OCI-LY3 (cell line): ENCODE results near the gene IL4.

Source experiments
- H2AFZ ChIP-seq: fragments of 200-600, 300-600 bp; shearing (Covaris generic); 2 replicates; pipeline ENCODE4 v1.6.0; 2014; ENCODE audit warnings: antibody characterized with exemption, low read depth, low read length
- H3K27ac ChIP-seq: fragments of 200-600, 300-600 bp; sonication (generic); 2 replicates; pipeline ENCODE4 v1.5.1; 2014; ENCODE audit warnings: mild to moderate bottlenecking, low read length, moderate library complexity, mixed read lengths
- H3K27me3 ChIP-seq: fragments of 200-600, 300-600 bp; sonication (generic); 2 replicates; pipeline ENCODE4 v1.6.1; 2014; ENCODE audit warnings: low read depth, low read length, mixed read lengths
- H3K36me3 ChIP-seq: fragments of 200-600, 300-600 bp; sonication (generic); replicated peaks from 2 replicates; pipeline ENCODE3; 2014; ENCODE audit warnings: low read depth, low read length, mixed read lengths
- H3K4me1 ChIP-seq: fragments of 300-600, 200-600 bp; sonication (generic); 2 replicates; pipeline ENCODE4 v1.6.1; 2014; ENCODE audit warnings: low read length, mixed read lengths
- H3K4me2 ChIP-seq: fragments of 200-600, 300-600 bp; sonication (generic); 2 replicates; pipeline ENCODE4 v1.6.1; 2014; ENCODE audit warnings: low read length, mixed read lengths
- H3K4me3 ChIP-seq: fragments of 300-600, 200-600 bp; sonication (generic); 2 replicates; pipeline ENCODE4 v1.5.1; 2014; ENCODE audit warnings: antibody characterized with exemption, mild to moderate bottlenecking, low read length, moderate library complexity
- H3K79me2 ChIP-seq: fragments of 300-600, 200-600 bp; shearing (Covaris generic); 2 replicates; pipeline ENCODE4 v1.6.1; 2014; ENCODE audit warnings: mild to moderate bottlenecking, low read length, mixed read lengths
- H3K9ac ChIP-seq: fragments of 300-600, 200-600 bp; shearing (Covaris generic); 2 replicates; pipeline ENCODE4 v1.6.0; 2014; ENCODE audit warnings: mild to moderate bottlenecking, low read length, moderate library complexity
- H3K9me3 ChIP-seq: fragments of 200-600, 300-600 bp; shearing (Covaris generic); 2 replicates; pipeline ENCODE4 v1.6.1; 2014; ENCODE audit warnings: low read length, mixed read lengths; ENCODE audit not compliant: insufficient read depth
- H4K20me1 ChIP-seq: fragments of 200-600, 300-600 bp; sonication (generic); 2 replicates; pipeline ENCODE4 v1.6.1; 2016; ENCODE audit warnings: low read length, mixed read lengths; ENCODE audit not compliant: insufficient read depth
- CTCF ChIP-seq: fragments of 200-600, 300-600 bp; sonication (generic); IDR thresholded peaks from 2 replicates; pipeline ENCODE4 v1.5.1; 2014; ENCODE audit warnings: antibody characterized with exemption, low read length, low read depth
- EZH2phosphoT487 ChIP-seq: fragments of 200-600 bp; shearing (Covaris generic); IDR thresholded peaks from 2 replicates; pipeline ENCODE4 v1.6.1; 2018; ENCODE audit warnings: antibody characterized with exemption, mixed run types, low read depth

IL4 gene

GRCh38 chr5:132647473-132647872 lies 26.3 kb upstream of the IL4 start:
- Histone ChIP-seq H3K9ac (no peak overlapping the region), H4K20me1 (no peaks in the 10 kb centered on the region), H3K27ac (no peak overlapping the region), H3K4me3 (no peak overlapping the region), H3K4me1 (no peaks in the 10 kb centered on the region), H3K4me2 (no peak overlapping the region), H3K36me3 (peaks cover 19% of the 10 kb centered on the region), H3K9me3 (no peaks in the 10 kb centered on the region; the same call in 1 of the 2 replicates), H3K79me2 (no peaks in the 10 kb centered on the region), H3K27me3 (no peaks in the 10 kb centered on the region), H2AFZ (no peak overlapping the region)
- TF ChIP-seq EZH2phosphoT487 (no peak), CTCF (no peak)

- no peaks in the 10 kb centered on the region; the same call in 1 of the 2 replicates for H3K9me3 ChIP-seq
- no peaks in the 10 kb centered on the region for H3K27me3 ChIP-seq
- TF ChIP-seq CTCF (no peak), EZH2phosphoT487 (no peak)
- H3K36me3 ChIP-seq: peaks cover 14% of the 10 kb centered on the region
- H3K9ac ChIP-seq: no peak overlapping the region
- H3K4me3 ChIP-seq: no peak overlapping the region
- H4K20me1 ChIP-seq: no peaks in the 10 kb centered on the region
- H3K27ac ChIP-seq: no peak overlapping the region
- H2AFZ ChIP-seq: no peak overlapping the region
- no peaks in the 10 kb centered on the region for H3K79me2 ChIP-seq
- no peaks in the 10 kb centered on the region for H3K4me1 ChIP-seq
- no peak overlapping the region for H3K4me2 ChIP-seq
These were observed 25.4 kb upstream of the IL4 start for GRCh38 chr5:132648355-132648754.

DNA sequence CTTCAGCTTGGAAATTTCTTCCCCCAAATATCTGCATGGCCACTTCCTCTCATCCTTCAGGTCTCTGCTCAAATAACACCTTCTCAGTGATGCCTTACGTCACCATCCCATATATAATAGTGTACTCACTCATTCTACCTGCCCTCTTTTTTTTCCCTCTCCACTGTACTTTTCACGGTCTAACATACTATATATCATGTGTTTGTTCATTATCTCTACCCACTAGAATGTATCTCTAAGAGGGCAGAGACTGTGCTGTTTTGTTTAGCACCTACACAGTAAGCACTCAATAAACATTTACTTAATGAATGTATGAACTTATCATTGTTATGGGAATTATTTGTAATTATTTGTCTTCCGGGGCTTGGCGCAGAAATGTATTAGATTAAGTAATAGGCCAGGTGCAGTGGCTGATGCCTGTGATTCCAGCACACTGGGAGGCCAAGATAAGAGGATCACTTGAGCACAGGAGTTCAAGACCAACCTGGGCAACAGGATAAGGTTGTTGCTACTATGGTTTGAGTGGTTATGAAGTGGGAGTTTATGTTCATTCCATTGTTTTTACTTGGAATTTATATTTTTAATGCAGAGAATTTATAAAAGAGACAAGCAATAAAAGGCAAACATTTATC lies 21.8 kb upstream of the IL4 start:
- TF ChIP-seq CTCF: no peak
- no peak for TF ChIP-seq EZH2phosphoT487
- no peaks in the 10 kb centered on the region for H3K27me3 ChIP-seq
- H3K4me1 ChIP-seq: no peaks in the 10 kb centered on the region
- no peak overlapping the region for H3K9ac ChIP-seq
- H3K79me2 ChIP-seq: no peaks in the 10 kb centered on the region
- no peaks in the 10 kb centered on the region for H4K20me1 ChIP-seq
- no peak overlapping the region for H3K4me3 ChIP-seq
- H3K36me3 ChIP-seq: peaks cover 4% of the 10 kb centered on the region
- no peak overlapping the region for H3K27ac ChIP-seq
- H2AFZ ChIP-seq: no peak overlapping the region
- H3K9me3 ChIP-seq: no peaks in the 10 kb centered on the region; the same call in 1 of the 2 replicates
- no peak overlapping the region for H3K4me2 ChIP-seq

GRCh38 chr5:132653716-132654115 lies 20.1 kb upstream of the IL4 start:
- H3K9ac ChIP-seq: no peak overlapping the region
- H3K4me3 ChIP-seq: no peak overlapping the region
- H3K4me2 ChIP-seq: no peak overlapping the region
- no peak overlapping the region for H3K27ac ChIP-seq
- H2AFZ ChIP-seq: no peak overlapping the region
- no peaks in the 10 kb centered on the region for H4K20me1 ChIP-seq
- no peaks in the 10 kb centered on the region for H3K27me3 ChIP-seq
- H3K4me1 ChIP-seq: no peaks in the 10 kb centered on the region
- no peaks in the 10 kb centered on the region for H3K36me3 ChIP-seq
- H3K9me3 ChIP-seq: no peaks in the 10 kb centered on the region
- no peaks in the 10 kb centered on the region for H3K79me2 ChIP-seq
- TF ChIP-seq EZH2phosphoT487 (no peak), CTCF (no peak)
